HEK293 (cell line): Measurements from ENCODE around the gene C1orf226.

Experiments used
- CTCF ChIA-PET: fragments of 350-600 bp; formaldehyde crosslinking; extraction: SDS; loops from one replicate; lab custom pipeline; 2021; ENCODE audit warnings: antibody characterized with exemption; lab: Yijun Ruan, JAX
- POLR2A ChIA-PET: fragments of 300-600 bp; formaldehyde crosslinking; extraction: SDS; loops from one replicate; lab custom pipeline; 2020; ENCODE audit warnings: antibody characterized with exemption, inconsistent platforms; lab: Yijun Ruan, JAX
- H3K27ac ChIP-seq: fragments of 200-500 bp; sonication (Bioruptor generic); 2 replicates; pipeline ENCODE4 v1.5.1; 2014; ENCODE audit warnings: low read depth, low read length, control low read depth, inconsistent platforms; ENCODE audit errors: extremely low read depth
- H3K36me3 ChIP-seq, 2 experiments: fragments of 200-500 bp in 1 of 2; sonication (Bioruptor generic) in 1 of 2; 1 replicate in 1 of 2; 2 replicates in 1 of 2; pipeline ENCODE4 v1.5.1; 2014 to 2017; ENCODE audit warnings: inconsistent platforms in 2 of 2, low read length in 2 of 2; ENCODE audit not compliant: control insufficient read depth in 2 of 2, insufficient read depth in 1 of 2
- H3K4me1 ChIP-seq: fragments of 200-500 bp; sonication (Bioruptor generic); 2 replicates; pipeline ENCODE4 v1.5.1; 2014; ENCODE audit warnings: mild to moderate bottlenecking, low read length, inconsistent platforms; ENCODE audit not compliant: control insufficient read depth, insufficient read depth
- H3K4me3 ChIP-seq: 2 replicates; pipeline ENCODE4 v1.5.1; 2011; ENCODE audit warnings: low read depth, mild to moderate bottlenecking, control low read depth, low read length, moderate library complexity
- H3K9me3 ChIP-seq: fragments of 200-500 bp; sonication (Bioruptor generic); 2 replicates; pipeline ENCODE4 v1.5.1; 2014; ENCODE audit warnings: low read depth, low read length, inconsistent platforms; ENCODE audit not compliant: control insufficient read depth, insufficient read depth
- KLF8 ChIP-seq: fragments of 450-650 bp; formaldehyde crosslinking; IDR thresholded peaks from 2 replicates; pipeline ENCODE4 v1.5.1; 2016; ENCODE audit warnings: missing biosample characterization, missing genetic modification characterization
- TRIM28 ChIP-seq: IDR thresholded peaks from 2 replicates; pipeline ENCODE4 v1.6.1; 2011; ENCODE audit warnings: low read length, control low read depth, borderline replicate concordance
- ZBTB17 ChIP-seq: fragments of 450-650 bp; formaldehyde crosslinking; IDR thresholded peaks from 2 replicates; pipeline ENCODE4 v1.5.1; 2016; ENCODE audit warnings: missing biosample characterization, missing genetic modification characterization
- ZFP37 ChIP-seq: fragments of 450-650 bp; formaldehyde crosslinking; IDR thresholded peaks from 2 replicates; pipeline ENCODE4 v1.5.1; 2016; ENCODE audit warnings: missing biosample characterization, missing genetic modification characterization
- ZFP41 ChIP-seq: fragments of 450-650 bp; formaldehyde crosslinking; IDR thresholded peaks from 2 replicates; pipeline ENCODE4 v1.5.1; 2016; ENCODE audit warnings: missing biosample characterization, missing genetic modification characterization, borderline replicate concordance
- ZNF2 ChIP-seq: fragments of 450-650 bp; formaldehyde crosslinking; IDR thresholded peaks from 2 replicates; pipeline ENCODE4 v1.5.1; 2016; ENCODE audit warnings: missing biosample characterization, missing genetic modification characterization
- ZNF214 ChIP-seq: fragments of 450-650 bp; formaldehyde crosslinking; IDR thresholded peaks from 2 replicates; pipeline ENCODE4 v1.5.1; 2017; ENCODE audit warnings: missing biosample characterization, mild to moderate bottlenecking, missing genetic modification characterization, borderline replicate concordance
- ZNF24 ChIP-seq: fragments of 450-650 bp; formaldehyde crosslinking; IDR thresholded peaks from 2 replicates; pipeline ENCODE4 v1.5.1; 2016; ENCODE audit warnings: missing biosample characterization, missing genetic modification characterization
- ZNF292 ChIP-seq: fragments of 450-650 bp; formaldehyde crosslinking; IDR thresholded peaks from 2 replicates; pipeline ENCODE4 v1.5.1; 2016; ENCODE audit warnings: low read depth, missing biosample characterization, missing genetic modification characterization, borderline replicate concordance
- ZNF366 ChIP-seq: fragments of 450-650 bp; formaldehyde crosslinking; conservative IDR thresholded peaks from 2 replicates; pipeline ENCODE4 v1.5.1; 2016; ENCODE audit warnings: missing biosample characterization, missing genetic modification characterization
- ZNF449 ChIP-seq: fragments of 450-650 bp; formaldehyde crosslinking; IDR thresholded peaks from 2 replicates; pipeline ENCODE4 v1.5.1; 2017; ENCODE audit warnings: missing biosample characterization, mild to moderate bottlenecking, missing genetic modification characterization, moderate library complexity
- ZNF530 ChIP-seq: fragments of 450-650 bp; formaldehyde crosslinking; IDR thresholded peaks from 2 replicates; pipeline ENCODE4 v1.5.1; 2016; ENCODE audit warnings: low read depth, missing biosample characterization, missing genetic modification characterization
- ZNF610 ChIP-seq: fragments of 450-650 bp; formaldehyde crosslinking; IDR thresholded peaks from 2 replicates; pipeline ENCODE4 v1.5.1; 2016; ENCODE audit warnings: missing biosample characterization, missing genetic modification characterization, borderline replicate concordance
- ZNF654 ChIP-seq: fragments of 450-650 bp; formaldehyde crosslinking; IDR thresholded peaks from 2 replicates; pipeline ENCODE4 v1.5.1; 2016; ENCODE audit warnings: low read depth, missing biosample characterization, missing genetic modification characterization
- ZNF670 ChIP-seq: fragments of 450-650 bp; formaldehyde crosslinking; IDR thresholded peaks from 2 replicates; pipeline ENCODE4 v1.5.1; 2016; ENCODE audit warnings: missing biosample characterization, missing genetic modification characterization, low read depth
- ZSCAN4 ChIP-seq: fragments of 450-650 bp; formaldehyde crosslinking; IDR thresholded peaks from 2 replicates; pipeline ENCODE4 v1.5.1; 2017; ENCODE audit warnings: missing biosample characterization, missing genetic modification characterization
- TF ChIP-seq, protein P1 (sequence below): fragments of 450-650 bp; IDR thresholded peaks from 2 replicates; pipeline ENCODE4 v1.5.1; 2018; ENCODE audit warnings: missing biosample characterization, missing genetic modification characterization
- TF ChIP-seq, protein P2 (sequence below): fragments of 450-650 bp; formaldehyde crosslinking; IDR thresholded peaks from 2 replicates; pipeline ENCODE4 v1.5.1; 2016; ENCODE audit warnings: missing biosample characterization, missing genetic modification characterization

Gene C1orf226

DNA sequence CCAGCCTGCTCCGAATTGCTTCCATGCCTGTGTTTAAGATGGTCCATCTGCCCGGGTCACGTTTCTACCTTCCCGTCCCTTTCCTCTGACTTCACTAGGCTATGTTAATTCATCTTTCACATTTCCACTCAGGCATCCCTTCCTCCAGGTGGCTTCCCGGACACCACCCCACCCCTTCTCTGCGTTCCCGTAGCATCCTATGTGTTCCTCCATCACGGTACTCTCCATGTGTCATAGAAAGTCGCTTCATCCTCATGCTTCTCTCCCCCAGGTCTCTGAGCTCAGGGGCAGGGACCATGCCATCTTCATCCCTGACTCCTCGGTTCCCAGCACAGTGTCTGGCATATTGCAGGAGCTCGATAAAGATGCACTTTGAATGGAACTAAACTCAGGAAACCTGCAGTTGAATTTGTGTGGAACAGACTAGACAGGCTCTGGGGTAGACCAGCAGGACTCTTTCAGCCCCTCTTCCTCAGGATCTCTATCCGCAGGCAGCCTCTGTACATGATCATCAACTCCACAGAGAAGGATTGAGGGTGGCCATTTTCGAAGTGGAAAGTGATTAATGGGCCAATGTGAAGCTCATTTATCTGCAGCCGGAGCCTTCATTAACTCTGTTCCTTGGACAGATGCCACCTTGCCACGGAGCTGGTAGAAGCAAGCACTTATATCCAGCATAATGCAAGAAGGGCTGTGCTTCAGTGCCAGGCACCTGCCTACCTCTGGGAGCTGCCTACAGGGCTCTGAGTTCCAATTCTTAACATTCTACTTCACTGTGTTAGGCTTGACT lies 9.1 kb downstream of the C1orf226 start:
- Histone ChIP-seq H3K4me3 (no peak overlapping the region), H3K36me3 (no peaks in the 10 kb centered on the region), H3K4me1 (no peaks in the 10 kb centered on the region), H3K27ac (no peak overlapping the region), H3K9me3 (no peaks in the 10 kb centered on the region)
- CTCF ChIA-PET, result interaction anchor here (0.7 to 3.8 kb wide), 6 partner anchors 10 to 354 kb away, joined by 3 to 27 read pairs (median 7); partner anchors contain the start of gene C1orf226
- POLR2A ChIA-PET, result no interaction called here
- TF ChIP-seq ZSCAN4 (tag by site-specific recombination), result no peak
- TF ChIP-seq ZNF449 (tag by site-specific recombination), result no peak
- no peak for TF ChIP-seq TRIM28
- TF ChIP-seq ZNF292 (tag by site-specific recombination), result no peak
- TF ChIP-seq ZNF610 (tag by site-specific recombination), result no peak

DNA sequence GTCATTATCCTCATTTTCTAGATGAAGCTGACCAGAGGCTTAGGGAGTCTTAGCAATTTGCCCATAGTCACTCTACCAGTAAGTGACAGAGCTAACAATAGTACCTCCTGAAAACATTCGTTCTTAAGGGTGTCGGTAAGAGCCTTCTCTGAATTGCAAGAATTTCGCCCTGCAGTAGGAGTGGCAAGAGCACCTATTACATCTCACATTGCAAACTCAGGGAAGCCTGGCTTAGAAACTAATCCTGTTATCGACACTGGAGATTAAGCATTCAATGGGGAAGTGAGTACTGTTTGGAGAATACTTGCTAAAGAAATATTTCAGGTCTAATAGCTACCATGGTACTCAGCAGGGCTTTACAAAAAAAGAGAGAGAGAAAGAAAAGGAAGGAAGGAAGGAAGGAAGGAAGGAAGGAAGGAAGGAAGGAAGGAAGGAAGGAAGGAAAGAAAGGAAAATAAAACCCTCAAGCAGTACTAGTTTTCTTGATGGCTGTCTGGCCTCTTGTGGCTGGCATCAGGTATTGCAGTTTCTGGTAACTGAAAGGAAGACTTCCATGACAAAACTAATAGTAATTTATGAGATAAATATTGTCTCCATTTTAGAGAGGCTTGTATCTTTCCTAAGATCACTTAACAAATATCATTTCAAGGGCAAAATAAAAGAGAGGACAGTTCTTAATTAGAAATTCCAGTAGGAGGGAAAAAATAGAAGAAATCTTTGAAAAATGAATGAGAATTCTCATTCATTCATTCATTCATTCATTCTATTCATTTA lies 10.4 kb downstream of the C1orf226 start:
- no peaks in the 10 kb centered on the region for H3K9me3 ChIP-seq
- POLR2A ChIA-PET, result no interaction called here
- no peaks in the 10 kb centered on the region for H3K4me1 ChIP-seq
- CTCF ChIA-PET, result interaction anchor here (0.6 to 3.8 kb wide), 29 partner anchors 9 to 1150 kb away, joined by 3 to 27 read pairs (median 4); partner anchors contain the start of gene C1orf226
- no peaks in the 10 kb centered on the region for H3K36me3 ChIP-seq
- peak; percentile 91; the same call in 1 of the 2 replicates for TF ChIP-seq ZNF24 (tag by site-specific recombination)
- 0 out of 2 replicates have a peak, but pooled peaks have one; percentile 35 for TF ChIP-seq ZNF2 (tag by site-specific recombination)
- no peak for TF ChIP-seq ZNF530 (tag by site-specific recombination)
- TF ChIP-seq ZNF214 (tag by site-specific recombination), result no peak
- TF ChIP-seq ZBTB17, result peak; percentile 78
- TF ChIP-seq, protein P1, sequence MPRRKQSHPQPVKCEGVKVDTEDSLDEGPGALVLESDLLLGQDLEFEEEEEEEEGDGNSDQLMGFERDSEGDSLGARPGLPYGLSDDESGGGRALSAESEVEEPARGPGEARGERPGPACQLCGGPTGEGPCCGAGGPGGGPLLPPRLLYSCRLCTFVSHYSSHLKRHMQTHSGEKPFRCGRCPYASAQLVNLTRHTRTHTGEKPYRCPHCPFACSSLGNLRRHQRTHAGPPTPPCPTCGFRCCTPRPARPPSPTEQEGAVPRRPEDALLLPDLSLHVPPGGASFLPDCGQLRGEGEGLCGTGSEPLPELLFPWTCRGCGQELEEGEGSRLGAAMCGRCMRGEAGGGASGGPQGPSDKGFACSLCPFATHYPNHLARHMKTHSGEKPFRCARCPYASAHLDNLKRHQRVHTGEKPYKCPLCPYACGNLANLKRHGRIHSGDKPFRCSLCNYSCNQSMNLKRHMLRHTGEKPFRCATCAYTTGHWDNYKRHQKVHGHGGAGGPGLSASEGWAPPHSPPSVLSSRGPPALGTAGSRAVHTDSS, result no peak
- TF ChIP-seq, protein P2, sequence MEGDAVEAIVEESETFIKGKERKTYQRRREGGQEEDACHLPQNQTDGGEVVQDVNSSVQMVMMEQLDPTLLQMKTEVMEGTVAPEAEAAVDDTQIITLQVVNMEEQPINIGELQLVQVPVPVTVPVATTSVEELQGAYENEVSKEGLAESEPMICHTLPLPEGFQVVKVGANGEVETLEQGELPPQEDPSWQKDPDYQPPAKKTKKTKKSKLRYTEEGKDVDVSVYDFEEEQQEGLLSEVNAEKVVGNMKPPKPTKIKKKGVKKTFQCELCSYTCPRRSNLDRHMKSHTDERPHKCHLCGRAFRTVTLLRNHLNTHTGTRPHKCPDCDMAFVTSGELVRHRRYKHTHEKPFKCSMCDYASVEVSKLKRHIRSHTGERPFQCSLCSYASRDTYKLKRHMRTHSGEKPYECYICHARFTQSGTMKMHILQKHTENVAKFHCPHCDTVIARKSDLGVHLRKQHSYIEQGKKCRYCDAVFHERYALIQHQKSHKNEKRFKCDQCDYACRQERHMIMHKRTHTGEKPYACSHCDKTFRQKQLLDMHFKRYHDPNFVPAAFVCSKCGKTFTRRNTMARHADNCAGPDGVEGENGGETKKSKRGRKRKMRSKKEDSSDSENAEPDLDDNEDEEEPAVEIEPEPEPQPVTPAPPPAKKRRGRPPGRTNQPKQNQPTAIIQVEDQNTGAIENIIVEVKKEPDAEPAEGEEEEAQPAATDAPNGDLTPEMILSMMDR (tag by site-specific recombination), result peak; percentile 45; the same call in 1 of the 2 replicates
- peak; percentile 96 for TF ChIP-seq ZNF654 (tag by site-specific recombination)
- peak; percentile 99 for TF ChIP-seq ZNF366 (tag by site-specific recombination)
- TF ChIP-seq KLF8 (tag by site-specific recombination), result 0 out of 2 replicates have a peak, but pooled peaks have one; percentile 16
- TF ChIP-seq ZFP37, result 0 out of 2 replicates have a peak, but pooled peaks have one; percentile 34
- no peak for TF ChIP-seq ZNF670
- no peak for TF ChIP-seq ZFP41 (tag by site-specific recombination)
- TF ChIP-seq, all 188 proteins: peak for 8
- H3K4me3 ChIP-seq, result no peak overlapping the region
- no peak overlapping the region for H3K27ac ChIP-seq
